Small intestine (tissue), 7 donors: ENCODE data around the gene KCNK3. TPM values are rescaled to one million over a fixed set of nuclear protein-coding genes. Genes with fewer than 3 reads are reported as not detected.
A peak's percentile ranks its signal among the peaks of the same experiment; 100 is the strongest.

Experiments
- DNase-seq, 2 donors: peaks; one replicate each; pipeline versions ENCODE4 v3.0.0 to v3.0.0-alpha.2; 2013
- FAIRE-seq: peaks from 2 replicates; lab custom pipeline; 2012; peaks lifted over from hg19 to GRCh38; lab: Jason Lieb, UNC
- H3K27ac ChIP-seq, 3 donors: one replicate each; pipeline ENCODE4 v1.5.1; 2013; ENCODE audit warnings: low read length in 2 of 3, mild to moderate bottlenecking in 2 of 3, control low read depth in 1 of 3, inconsistent platforms in 1 of 3, low read depth in 1 of 3, moderate library complexity in 1 of 3
- H3K27me3 ChIP-seq, 3 donors: one replicate each; pipeline ENCODE4 v1.6.1; 2013; ENCODE audit warnings: low read length in 3 of 3, inconsistent platforms in 1 of 3; ENCODE audit not compliant: control insufficient read depth in 3 of 3, insufficient read depth in 3 of 3
- H3K36me3 ChIP-seq, 3 donors: one replicate each; pipeline ENCODE4 v1.6.1; 2013; ENCODE audit warnings: low read length in 3 of 3, inconsistent platforms in 1 of 3, low read depth in 1 of 3, mild to moderate bottlenecking in 1 of 3, moderate library complexity in 1 of 3; ENCODE audit not compliant: control insufficient read depth in 3 of 3, insufficient read depth in 2 of 3
- H3K4me1 ChIP-seq, 3 donors: one replicate each; pipeline ENCODE4 v1.6.1; 2013; ENCODE audit warnings: low read length in 2 of 3, inconsistent platforms in 1 of 3, low read depth in 1 of 3, mild to moderate bottlenecking in 1 of 3, moderate library complexity in 1 of 3; ENCODE audit not compliant: control insufficient read depth in 3 of 3, insufficient read depth in 2 of 3
- H3K4me3 ChIP-seq, 3 donors: one replicate each; pipeline ENCODE4 v1.5.1; 2013; ENCODE audit warnings: low read length in 3 of 3, control low read depth in 1 of 3, inconsistent platforms in 1 of 3, low read depth in 1 of 3, mild to moderate bottlenecking in 1 of 3, moderate library complexity in 1 of 3
- H3K9me3 ChIP-seq, 2 donors: one replicate each; pipeline ENCODE4 v1.6.1; 2013; ENCODE audit warnings: low read depth in 1 of 2, low read length in 1 of 2; ENCODE audit not compliant: control insufficient read depth in 2 of 2, insufficient read depth in 1 of 2
- WGBS, 3 donors: extraction: QIAGEN DNeasy Blood & Tissue Kit; methylation state at CpG; one replicate each; pipeline ENCODE4 v1.1.7; 2013; 5-methylcytosine and 5-hydroxymethylcytosine counted together
- polyA plus RNA-seq, 4 donors: library from polyadenylated mRNA; stranded (reverse) in 3 of 4; unstranded in 1 of 4; fragments of 200-250 nt in 3 of 4; fragments of 120-200 nt in 1 of 4; gene quantifications; one replicate each; pipeline versions ENCODE4 v1.2.1 to v1.2.3, GENCODE V29; 2013
- donor health status: healthy with polysubstance abuse.
- donor health status: control.
- donor health status: control.
- donor health status: Bipolar disorder and iron deficiency.
- donor health status: healthy.

KCNK3 gene
- polyA plus RNA-seq, 4 donors = 0.22 to 3.3 (median 0.28) TPM

DNA sequence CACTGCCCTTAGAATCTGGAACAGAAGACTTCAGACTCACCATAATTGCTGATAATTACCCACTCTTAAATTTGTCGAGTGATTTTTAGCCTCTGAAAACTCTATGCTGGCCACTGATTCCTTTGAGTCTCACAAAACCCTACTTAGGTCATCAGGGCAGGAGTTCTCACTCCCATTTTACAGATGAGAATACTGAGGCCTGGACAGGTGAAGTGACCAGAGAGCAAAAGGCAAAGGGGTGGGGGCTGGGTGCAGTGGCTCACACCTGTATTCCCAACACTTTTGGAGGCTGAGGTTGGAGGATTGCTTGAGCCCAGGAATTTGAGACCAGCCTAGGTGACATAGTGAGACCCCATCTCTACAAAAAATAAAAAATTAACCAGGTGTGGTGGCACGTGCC is 36.8 kb downstream of the KCNK3 start:
- no peak for DNase-seq
- Histone ChIP-seq H3K9me3 (no peaks in the 10 kb centered on the region), H3K27me3 (peaks cover 0 to 10% (median 0%) of the 10 kb centered on the region in 3 donors), H3K27ac (no peak overlapping the region), H3K4me3 (no peak overlapping the region), H3K36me3 (no peaks in the 10 kb centered on the region), H3K4me1 (peaks cover 0 to 6% (median 2%) of the 10 kb centered on the region in 3 donors)
- WGBS, 3 donors = 65 to 87% (median 79%) methylated on average over 2 of the region's 2 CpGs
- no peak for FAIRE-seq

DNA sequence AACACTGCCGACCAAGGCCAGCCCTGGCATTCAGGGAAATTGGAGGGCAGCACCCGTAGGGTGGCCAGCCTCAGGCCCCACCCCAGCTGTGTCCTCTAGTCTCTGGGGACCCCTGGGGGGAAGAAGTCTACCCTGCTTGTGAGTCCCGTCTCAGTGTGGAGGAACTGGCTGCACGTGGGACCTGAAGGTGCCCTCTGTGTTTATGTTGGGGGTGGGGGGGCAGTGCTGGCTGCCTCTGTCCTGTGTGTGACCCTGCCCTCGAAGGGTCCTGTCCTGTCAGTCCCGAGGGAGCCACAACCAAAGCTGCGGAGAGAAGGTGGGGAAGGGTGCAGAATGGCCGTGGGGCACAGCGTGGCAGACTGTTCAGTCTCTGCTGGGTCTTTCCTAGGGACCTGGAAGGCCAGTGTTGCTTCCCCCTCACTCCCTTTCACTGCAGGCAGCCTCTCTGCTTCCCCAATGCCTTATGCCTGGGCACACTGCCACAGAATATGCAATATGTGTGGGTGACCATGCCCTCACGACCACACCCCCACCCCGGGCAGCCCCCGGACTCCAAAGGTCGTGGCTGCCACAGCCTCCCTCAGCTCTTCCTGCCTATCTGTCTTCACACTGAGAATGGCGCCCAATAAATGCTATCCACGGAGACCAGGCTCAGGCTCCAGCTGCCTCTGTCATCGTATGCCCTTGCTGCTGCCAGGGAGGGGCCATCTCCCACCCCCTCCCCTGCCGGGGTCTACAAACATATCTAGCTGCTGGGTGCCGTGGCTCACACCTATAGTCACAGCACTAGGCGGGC is 38.2 kb downstream of the KCNK3 start:
- Histone ChIP-seq H3K4me1 (peaks cover 0 to 2% (median 0%) of the 10 kb centered on the region in 3 donors), H3K36me3 (no peaks in the 10 kb centered on the region), H3K4me3 (no peak overlapping the region), H3K27me3 (peaks cover 0 to 10% (median 0%) of the 10 kb centered on the region in 3 donors), H3K27ac (no peak overlapping the region), H3K9me3 (no peaks in the 10 kb centered on the region)
- no peak for FAIRE-seq
- WGBS, 3 donors = 17 to 57% (median 42%) methylated on average over 19 of the region's 19 CpGs
- DNase-seq = peak in 1 of 2 donors; percentile 64

DNA sequence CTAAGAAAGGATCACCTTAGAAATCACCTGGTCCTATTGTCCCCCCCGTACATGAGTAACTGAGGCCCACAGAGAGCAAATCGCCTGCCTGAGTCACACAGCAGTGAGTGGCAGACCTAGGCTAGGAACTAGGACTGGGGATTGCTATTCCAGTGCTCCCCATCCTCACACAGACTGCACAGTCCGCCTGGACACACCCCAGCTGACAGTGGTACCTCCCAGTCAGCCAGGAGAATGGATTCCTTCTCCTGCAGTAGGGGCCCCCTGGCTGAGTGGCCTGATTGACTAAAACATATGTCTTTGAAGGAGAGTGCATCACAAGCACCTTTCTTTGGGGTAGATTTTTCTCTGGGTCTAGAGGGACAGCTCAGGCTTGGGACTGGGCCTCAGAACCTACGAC is 39.2 kb downstream of the KCNK3 start:
- 78 to 84% (median 80%) methylated on average over 4 of the region's 4 CpGs for WGBS, 3 donors
- DNase-seq = no peak
- Histone ChIP-seq H3K36me3 (no peaks in the 10 kb centered on the region), H3K4me1 (peaks cover 0 to 2% (median 0%) of the 10 kb centered on the region in 3 donors), H3K9me3 (no peaks in the 10 kb centered on the region), H3K4me3 (no peak overlapping the region), H3K27ac (no peak overlapping the region), H3K27me3 (peaks cover 0 to 11% (median 0%) of the 10 kb centered on the region in 3 donors)
- FAIRE-seq = no peak

DNA sequence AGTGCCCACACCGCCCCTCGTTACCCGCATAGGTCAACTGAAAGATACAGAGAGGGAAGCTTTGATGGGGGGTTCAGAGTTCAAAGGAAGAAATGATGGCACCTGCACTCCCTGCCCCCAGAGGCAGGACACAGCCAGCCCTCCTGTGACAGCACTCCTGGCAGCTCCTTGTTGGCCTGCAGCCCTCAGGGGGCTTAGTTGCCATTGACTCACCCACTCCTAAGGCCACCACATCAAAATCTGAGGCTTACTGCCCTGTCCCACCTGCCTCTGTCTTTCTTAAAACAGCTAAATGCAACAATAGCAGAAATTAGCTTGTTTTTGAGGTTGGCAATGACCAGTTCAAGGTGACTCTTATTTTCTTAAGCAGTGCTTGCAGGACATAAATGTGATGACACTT is 39.9 kb downstream of the KCNK3 start:
- Histone ChIP-seq H3K9me3 (no peaks in the 10 kb centered on the region), H3K27me3 (peaks cover 0 to 11% (median 0%) of the 10 kb centered on the region in 3 donors), H3K4me3 (no peak overlapping the region), H3K27ac (no peak overlapping the region), H3K4me1 (peaks cover 0 to 2% (median 0%) of the 10 kb centered on the region in 3 donors), H3K36me3 (no peaks in the 10 kb centered on the region)
- no peak for FAIRE-seq
- 50 to 77% (median 63%) methylated on average over 3 of the region's 3 CpGs for WGBS, 3 donors
- DNase-seq = no peak

DNA sequence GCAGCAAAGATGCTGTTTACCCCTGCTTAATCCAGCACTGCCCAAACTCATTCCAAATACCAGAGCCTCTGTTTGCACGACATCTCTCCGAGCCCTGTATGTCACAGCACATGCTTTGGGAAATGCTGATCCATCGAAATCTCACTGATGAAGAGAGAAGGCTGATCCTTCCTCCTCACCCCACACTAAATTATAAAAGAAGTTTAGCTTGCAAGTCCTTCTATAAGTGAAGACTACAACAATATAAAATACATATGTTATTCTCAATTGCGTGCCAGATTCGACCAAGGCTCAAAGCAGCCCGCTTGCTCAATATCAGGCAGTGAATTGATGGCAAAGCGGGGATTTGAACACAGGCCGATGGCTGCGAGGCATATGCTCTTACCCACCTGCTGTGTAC is 40.9 kb downstream of the KCNK3 start:
- H3K9me3 ChIP-seq = no peaks in the 10 kb centered on the region
- DNase-seq (no peak), FAIRE-seq (no peak)
- no peaks in the 10 kb centered on the region for H3K36me3 ChIP-seq
- 88 to 89% (median 89%) methylated on average over 9 of the region's 9 CpGs for WGBS, 3 donors
- H3K27ac ChIP-seq = no peak overlapping the region
- no peak overlapping the region for H3K4me3 ChIP-seq
- H3K27me3 ChIP-seq = peaks cover 0 to 7% (median 0%) of the 10 kb centered on the region in 3 donors
- H3K4me1 ChIP-seq = peaks cover 0 to 2% (median 0%) of the 10 kb centered on the region in 3 donors

DNA sequence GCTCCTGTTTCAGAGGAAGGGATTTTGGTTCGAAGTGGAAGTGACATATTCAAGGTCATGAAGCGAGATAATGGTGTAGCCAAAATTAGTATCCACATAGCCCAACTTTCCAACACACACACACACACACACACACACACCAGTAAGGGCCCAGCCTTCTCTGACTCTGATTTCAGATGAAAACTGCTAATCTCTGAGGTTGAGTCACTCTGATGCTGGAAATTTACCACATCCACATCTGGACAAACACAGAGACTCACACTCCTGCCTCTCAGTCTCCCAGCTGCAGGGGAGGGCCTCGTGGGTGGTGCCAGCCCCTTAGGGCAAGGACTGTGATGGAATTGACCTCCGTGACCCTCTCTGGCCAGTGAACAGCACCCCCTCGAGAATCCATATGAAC is 42.6 kb downstream of the KCNK3 start:
- no peak for FAIRE-seq
- Histone ChIP-seq H3K36me3 (no peaks in the 10 kb centered on the region), H3K4me1 (peaks cover 0 to 2% (median 0%) of the 10 kb centered on the region in 3 donors), H3K9me3 (no peaks in the 10 kb centered on the region), H3K4me3 (no peak overlapping the region), H3K27me3 (peaks cover 0 to 2% (median 0%) of the 10 kb centered on the region in 3 donors), H3K27ac (no peak overlapping the region)
- DNase-seq = no peak
- 51 to 58% (median 53%) methylated on average over 5 of the region's 5 CpGs for WGBS, 3 donors

DNA sequence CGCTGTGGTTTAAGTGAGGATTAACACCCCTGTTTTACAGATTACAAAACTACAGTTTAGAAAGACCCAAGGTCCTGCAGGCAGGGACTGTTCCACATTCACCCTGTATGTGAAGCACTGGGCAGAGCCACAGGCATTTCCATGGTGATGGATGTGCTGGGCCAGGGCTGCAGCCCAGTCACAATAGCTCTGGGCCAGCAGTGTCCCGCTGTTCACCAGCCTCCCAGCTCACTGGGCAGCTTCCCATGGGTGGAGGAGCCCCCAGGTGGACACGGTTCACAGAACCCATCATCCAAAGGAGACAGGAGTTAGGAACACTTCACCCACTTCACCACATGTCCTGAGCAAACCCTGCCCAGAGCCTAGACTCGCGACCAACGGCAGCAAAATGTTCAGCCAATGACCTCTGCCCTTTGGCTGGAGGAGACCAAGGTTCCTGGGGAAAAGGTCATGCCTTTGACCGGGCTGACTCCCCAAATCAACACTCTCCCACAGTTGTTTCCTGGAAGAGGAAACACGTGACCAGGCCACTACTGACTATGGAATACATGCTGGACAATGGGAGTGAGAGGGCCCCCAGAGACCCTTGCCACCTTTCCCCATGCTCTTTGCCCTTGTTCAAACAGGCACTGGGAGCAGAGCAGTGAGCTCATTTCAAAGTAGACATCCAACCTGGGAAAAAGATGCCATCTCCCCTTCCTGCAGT is 43.5 kb downstream of the KCNK3 start:
- no peaks in the 10 kb centered on the region for H3K4me1 ChIP-seq
- H3K4me3 ChIP-seq = no peak overlapping the region
- H3K36me3 ChIP-seq = no peaks in the 10 kb centered on the region
- DNase-seq (no peak), FAIRE-seq (no peak)
- H3K9me3 ChIP-seq = no peaks in the 10 kb centered on the region
- H3K27ac ChIP-seq = no peak overlapping the region
- 42 to 56% (median 46%) methylated on average over 8 of the region's 8 CpGs for WGBS, 3 donors
- H3K27me3 ChIP-seq = peaks cover 0 to 2% (median 0%) of the 10 kb centered on the region in 3 donors

DNA sequence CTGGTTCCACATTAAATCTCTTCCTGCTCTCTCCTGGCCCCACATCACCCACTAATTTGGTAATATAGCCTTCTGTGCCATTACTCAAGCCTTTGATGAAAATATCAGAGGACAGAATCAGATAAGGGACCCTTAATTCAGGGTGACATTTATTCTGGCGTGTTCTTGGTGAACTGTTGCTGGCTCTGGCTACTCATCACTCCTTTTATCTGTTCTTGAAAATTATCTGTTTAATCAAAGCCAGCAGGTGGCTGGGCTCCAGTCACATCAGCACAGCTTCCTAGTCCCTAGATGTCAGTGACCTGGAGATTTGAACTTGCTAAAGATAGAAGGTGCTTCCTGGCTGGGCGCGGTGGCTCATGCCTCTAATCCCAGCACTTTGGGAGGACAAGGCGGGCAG is 44.7 kb downstream of the KCNK3 start:
- FAIRE-seq = no peak
- H3K4me1 ChIP-seq = no peaks in the 10 kb centered on the region
- H3K27me3 ChIP-seq = peaks cover 0 to 2% (median 0%) of the 10 kb centered on the region in 3 donors
- H3K27ac ChIP-seq = no peak overlapping the region
- no peak for DNase-seq
- no peaks in the 10 kb centered on the region for H3K9me3 ChIP-seq
- H3K4me3 ChIP-seq = no peak overlapping the region
- H3K36me3 ChIP-seq = no peaks in the 10 kb centered on the region
- WGBS, 3 donors = 83 to 88% (median 83%) methylated on average over 4 of the region's 4 CpGs
